WTC11 (cell line): ENCODE results near the gene ATP9B. TPM values are rescaled to one million over a fixed set of nuclear protein-coding genes. Genes with fewer than 3 reads are reported as not detected.
A peak's percentile ranks its signal among the peaks of the same experiment; 100 is the strongest.
"Not testable (repeated sequence)": the region's sequence is repeated elsewhere in the genome, so short reads cannot be mapped to it uniquely, and the experiment has no call there.

Source experiments
- ATAC-seq: fragments of 200-7000 bp; cut with Tn5 transposase; 2 replicates; pipeline ENCODE4 v1.10.0; 2021; ENCODE audit warnings: mild to moderate bottlenecking, moderate library complexity
- CTCF ChIA-PET: fragments of 300-600 bp; sonication (Branson Sonifier 250); formaldehyde crosslinking; loops from one replicate; lab custom pipeline; 2021; ENCODE audit warnings: antibody characterized with exemption; lab: Charles Lee
- POLR2A ChIA-PET: fragments of 350-600 bp; sonication (Branson Sonifier 250); formaldehyde crosslinking; loops from one replicate; lab custom pipeline; 2021; ENCODE audit warnings: antibody characterized with exemption; lab: Charles Lee
- DNase-seq: peaks from one replicate; pipeline ENCODE4 v3.0.0; 2021; ENCODE audit warnings: low spot score
- H3K27ac Mint-ChIP-seq: 2 replicates; pipeline ENCODE4 v1.8.0; 2021; ENCODE audit warnings: mixed read lengths
- H3K27me3 Mint-ChIP-seq: 2 replicates; pipeline ENCODE4 v1.8.0; 2021; ENCODE audit warnings: low read depth, mild to moderate bottlenecking, moderate library complexity, mixed read lengths
- H3K36me3 Mint-ChIP-seq: 2 replicates; pipeline ENCODE4 v1.8.0; 2021; ENCODE audit warnings: mixed read lengths
- H3K4me1 Mint-ChIP-seq: 2 replicates; pipeline ENCODE4 v1.8.0; 2022; ENCODE audit warnings: mixed read lengths
- H3K4me3 Mint-ChIP-seq: 2 replicates; pipeline ENCODE4 v1.8.0; 2021; ENCODE audit warnings: mild to moderate bottlenecking, moderate library complexity, mixed read lengths
- H3K9me3 Mint-ChIP-seq: 2 replicates; pipeline ENCODE4 v1.8.0; 2021; ENCODE audit warnings: mixed read lengths
- ATF3 ChIP-seq: sonication (generic); formaldehyde crosslinking; conservative IDR thresholded peaks from 2 replicates; pipeline ENCODE4 v1.8.1; 2022; ENCODE audit warnings: mild to moderate bottlenecking, missing genetic modification reagents
- CBFB ChIP-seq: sonication (generic); formaldehyde crosslinking; IDR thresholded peaks from 2 replicates; pipeline ENCODE4 v1.8.1; 2022; ENCODE audit warnings: mild to moderate bottlenecking, low read depth, missing genetic modification reagents
- CREB1 ChIP-seq: sonication (generic); formaldehyde crosslinking; IDR thresholded peaks from 2 replicates; pipeline ENCODE4 v1.8.0; 2023; ENCODE audit warnings: mild to moderate bottlenecking, missing genetic modification reagents
- CREM ChIP-seq: sonication (generic); formaldehyde crosslinking; IDR thresholded peaks from 2 replicates; pipeline ENCODE4 v1.8.1; 2022; ENCODE audit warnings: mild to moderate bottlenecking, missing genetic modification reagents, moderate library complexity
- GTF2I ChIP-seq: fragments of 250-450 bp; sonication (Bioruptor Pico); conservative IDR thresholded peaks from 2 replicates; pipeline ENCODE4 v1.4.0; 2021; ENCODE audit warnings: mild to moderate bottlenecking
- KAT7 ChIP-seq: sonication (generic); formaldehyde crosslinking; IDR thresholded peaks from 2 replicates; pipeline ENCODE4 v1.8.1; 2023; ENCODE audit warnings: missing genetic modification reagents, mild to moderate bottlenecking, borderline replicate concordance
- MAX ChIP-seq: sonication (generic); formaldehyde crosslinking; IDR thresholded peaks from 2 replicates; pipeline ENCODE4 v1.8.0; 2022; ENCODE audit warnings: mild to moderate bottlenecking, missing genetic modification reagents
- MXD4 ChIP-seq: fragments of 250-450 bp; sonication (Bioruptor Pico); IDR thresholded peaks from 2 replicates; pipeline ENCODE4 v1.8.0; 2021; ENCODE audit warnings: mild to moderate bottlenecking, moderate library complexity, borderline replicate concordance
- NFYB ChIP-seq: sonication (generic); formaldehyde crosslinking; conservative IDR thresholded peaks from 2 replicates; pipeline ENCODE4 v1.8.0; 2022; ENCODE audit warnings: low read depth, missing genetic modification reagents
- NR3C1 ChIP-seq: sonication (generic); formaldehyde crosslinking; conservative IDR thresholded peaks from 2 replicates; pipeline ENCODE4 v1.8.1; 2023; ENCODE audit warnings: low read depth, mild to moderate bottlenecking, missing genetic modification reagents
- RORB ChIP-seq: fragments of 250-450 bp; sonication (Bioruptor Pico); IDR thresholded peaks from 2 replicates; pipeline ENCODE4 v1.9.0; 2021; ENCODE audit warnings: mild to moderate bottlenecking
- SMAD3 ChIP-seq: sonication (generic); formaldehyde crosslinking; IDR thresholded peaks from 2 replicates; pipeline ENCODE4 v1.8.0; 2022; ENCODE audit warnings: missing genetic modification reagents, mild to moderate bottlenecking, borderline replicate concordance
- SMAD4 ChIP-seq: sonication (generic); formaldehyde crosslinking; IDR thresholded peaks from 2 replicates; pipeline ENCODE4 v1.8.0; 2022; ENCODE audit warnings: mild to moderate bottlenecking, missing genetic modification reagents
- STAT6 ChIP-seq: sonication (generic); formaldehyde crosslinking; conservative IDR thresholded peaks from 2 replicates; pipeline ENCODE4 v1.8.1; 2023; ENCODE audit warnings: mild to moderate bottlenecking, low read depth, missing genetic modification reagents, moderate library complexity
- TEAD1 ChIP-seq: sonication (generic); formaldehyde crosslinking; IDR thresholded peaks from 2 replicates; pipeline ENCODE4 v1.8.0; 2022; ENCODE audit warnings: mild to moderate bottlenecking, missing genetic modification reagents
- ZNF138 ChIP-seq: sonication (generic); formaldehyde crosslinking; conservative IDR thresholded peaks from 2 replicates; pipeline ENCODE4 v1.8.1; 2022; ENCODE audit warnings: mild to moderate bottlenecking, moderate library complexity, missing genetic modification reagents
- ZNF219 ChIP-seq: sonication (generic); formaldehyde crosslinking; IDR thresholded peaks from 2 replicates; pipeline ENCODE4 v1.8.0; 2023; ENCODE audit warnings: missing genetic modification reagents, mild to moderate bottlenecking, borderline replicate concordance
- ZNF281 ChIP-seq: sonication (generic); formaldehyde crosslinking; IDR thresholded peaks from 2 replicates; pipeline ENCODE4 v1.8.0; 2023; ENCODE audit warnings: mild to moderate bottlenecking, missing genetic modification reagents
- total RNA-seq: library from RNA; stranded (reverse); gene quantifications from 3 replicates; pipeline ENCODE4 v1.2.3, GENCODE V29; 2021

ATP9B gene
- total RNA-seq, 1 experiment from 2014 or later, result 19.0 TPM

GRCh38 chr18:79260023-79260422 lies 190.8 kb downstream of the ATP9B start (continued):
- TF ChIP-seq ZNF281 (CRISPR knock-in tag) (no peak), ZNF138 (CRISPR knock-in tag) (no peak), MXD4 (CRISPR knock-in tag) (no peak), ATF3 (CRISPR knock-in tag) (no peak), CBFB (no peak)

GRCh38 chr18:79260510-79260909 lies 191.3 kb downstream of the ATP9B start:
- peaks cover 5% of the 10 kb centered on the region for H3K4me1 Mint-ChIP-seq
- peaks cover 8% of the 10 kb centered on the region for H3K36me3 Mint-ChIP-seq
- TF ChIP-seq NR3C1 (CRISPR knock-in tag) (no peak), GTF2I (CRISPR knock-in tag) (no peak), TEAD1 (CRISPR knock-in tag) (no peak), STAT6 (CRISPR knock-in tag) (no peak), SMAD3 (CRISPR knock-in tag) (no peak), KAT7 (CRISPR knock-in tag) (no peak), CREB1 (CRISPR knock-in tag) (no peak), ZNF219 (CRISPR knock-in tag) (no peak), SMAD4 (CRISPR knock-in tag) (no peak), RORB (CRISPR knock-in tag) (no peak), NFYB (CRISPR knock-in tag) (no peak), MAX (CRISPR knock-in tag) (no peak), CREM (no peak)
- POLR2A ChIA-PET, result no interaction called here
- H3K9me3 Mint-ChIP-seq, result peaks cover 9% of the 10 kb centered on the region
- CTCF ChIA-PET, result no interaction called here
- no peaks in the 10 kb centered on the region for H3K27me3 Mint-ChIP-seq
- DNase-seq (no peak), ATAC-seq (no peak)
- no peak overlapping the region for H3K4me3 Mint-ChIP-seq
- H3K27ac Mint-ChIP-seq, result no peak overlapping the region

- peaks cover 12% of the 10 kb centered on the region for H3K9me3 Mint-ChIP-seq
- peaks cover 12% of the 10 kb centered on the region for H3K36me3 Mint-ChIP-seq
- ATAC-seq, CTCF ChIA-PET, H3K4me3 Mint-ChIP-seq, DNase-seq, H3K27ac Mint-ChIP-seq, H3K4me1 Mint-ChIP-seq, POLR2A ChIA-PET, H3K27me3 Mint-ChIP-seq: not testable (repeated sequence)
- TF ChIP-seq GTF2I (CRISPR knock-in tag), result peak; percentile 46; the same call in 1 of the 2 replicates
Measured at GRCh38 chr18:79265068-79265467, 195.9 kb downstream of the ATP9B start.

GRCh38 chr18:79271812-79272211 lies 202.6 kb downstream of the ATP9B start:
- H3K36me3 Mint-ChIP-seq, H3K27me3 Mint-ChIP-seq, DNase-seq, H3K4me3 Mint-ChIP-seq, ATAC-seq, H3K27ac Mint-ChIP-seq, POLR2A ChIA-PET, H3K9me3 Mint-ChIP-seq, CTCF ChIA-PET: not testable (repeated sequence)
- H3K4me1 Mint-ChIP-seq, result peaks cover 16% of the 10 kb centered on the region
